ENCODE results near the gene WDR81. TPM values are rescaled to one million over a fixed set of nuclear protein-coding genes. Genes with fewer than 3 reads are reported as not detected.

WDR81 gene
- total and polyA plus RNA-seq, 10 of the 15 experiments (the other 5 are each of a cell fraction or from before 2014, with no cell fraction given) = 0.13 to 22.4 (median 7.3) TPM; not detected in 1

DNA sequence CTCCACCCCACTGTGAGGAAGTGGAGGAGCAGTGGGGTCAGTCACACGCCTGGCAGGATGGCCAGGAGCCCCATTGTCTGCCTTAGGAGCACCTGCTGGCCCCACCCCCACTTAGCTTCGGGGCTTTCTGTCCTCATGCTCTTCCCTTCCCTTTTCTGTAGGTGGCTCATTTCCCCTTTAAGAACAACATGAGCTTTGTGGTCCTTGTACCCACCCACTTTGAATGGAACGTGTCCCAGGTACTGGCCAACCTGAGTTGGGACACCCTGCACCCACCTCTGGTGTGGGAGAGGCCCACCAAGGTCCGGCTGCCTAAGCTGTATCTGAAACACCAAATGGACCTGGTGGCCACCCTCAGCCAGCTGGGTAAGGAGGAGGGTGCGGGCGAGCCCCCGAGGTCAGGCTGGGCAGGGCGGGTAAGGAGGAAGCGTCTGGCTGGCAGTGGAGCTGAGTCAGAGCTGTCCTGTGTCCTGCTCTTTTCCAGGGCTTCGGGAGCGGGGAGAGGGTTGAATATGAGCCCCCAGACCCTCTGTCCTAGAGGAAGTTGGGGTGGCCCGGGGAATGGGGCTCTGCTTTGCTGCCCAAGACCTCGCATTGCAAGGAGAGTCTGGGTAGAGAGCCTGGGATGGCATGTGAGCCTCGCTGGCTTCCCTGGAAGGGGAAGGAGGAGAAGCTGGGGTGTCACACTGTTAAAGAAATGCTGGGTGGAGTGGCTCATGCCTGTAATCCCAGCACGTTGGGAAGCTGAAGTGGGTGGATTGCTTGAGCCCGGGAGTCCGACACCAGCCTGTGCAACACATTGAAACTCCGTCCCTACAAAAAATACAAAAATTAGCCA, 28.1 kb downstream of the WDR81 start (continued):
- TF ChIP-seq, protein P1, sequence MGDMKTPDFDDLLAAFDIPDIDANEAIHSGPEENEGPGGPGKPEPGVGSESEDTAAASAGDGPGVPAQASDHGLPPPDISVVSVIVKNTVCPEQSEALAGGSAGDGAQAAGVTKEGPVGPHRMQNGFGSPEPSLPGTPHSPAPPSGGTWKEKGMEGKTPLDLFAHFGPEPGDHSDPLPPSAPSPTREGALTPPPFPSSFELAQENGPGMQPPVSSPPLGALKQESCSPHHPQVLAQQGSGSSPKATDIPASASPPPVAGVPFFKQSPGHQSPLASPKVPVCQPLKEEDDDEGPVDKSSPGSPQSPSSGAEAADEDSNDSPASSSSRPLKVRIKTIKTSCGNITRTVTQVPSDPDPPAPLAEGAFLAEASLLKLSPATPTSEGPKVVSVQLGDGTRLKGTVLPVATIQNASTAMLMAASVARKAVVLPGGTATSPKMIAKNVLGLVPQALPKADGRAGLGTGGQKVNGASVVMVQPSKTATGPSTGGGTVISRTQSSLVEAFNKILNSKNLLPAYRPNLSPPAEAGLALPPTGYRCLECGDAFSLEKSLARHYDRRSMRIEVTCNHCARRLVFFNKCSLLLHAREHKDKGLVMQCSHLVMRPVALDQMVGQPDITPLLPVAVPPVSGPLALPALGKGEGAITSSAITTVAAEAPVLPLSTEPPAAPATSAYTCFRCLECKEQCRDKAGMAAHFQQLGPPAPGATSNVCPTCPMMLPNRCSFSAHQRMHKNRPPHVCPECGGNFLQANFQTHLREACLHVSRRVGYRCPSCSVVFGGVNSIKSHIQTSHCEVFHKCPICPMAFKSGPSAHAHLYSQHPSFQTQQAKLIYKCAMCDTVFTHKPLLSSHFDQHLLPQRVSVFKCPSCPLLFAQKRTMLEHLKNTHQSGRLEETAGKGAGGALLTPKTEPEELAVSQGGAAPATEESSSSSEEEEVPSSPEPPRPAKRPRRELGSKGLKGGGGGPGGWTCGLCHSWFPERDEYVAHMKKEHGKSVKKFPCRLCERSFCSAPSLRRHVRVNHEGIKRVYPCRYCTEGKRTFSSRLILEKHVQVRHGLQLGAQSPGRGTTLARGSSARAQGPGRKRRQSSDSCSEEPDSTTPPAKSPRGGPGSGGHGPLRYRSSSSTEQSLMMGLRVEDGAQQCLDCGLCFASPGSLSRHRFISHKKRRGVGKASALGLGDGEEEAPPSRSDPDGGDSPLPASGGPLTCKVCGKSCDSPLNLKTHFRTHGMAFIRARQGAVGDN (IDR thresholded peaks at IDR 0.05) = peak; percentile 43; the same call in 1 of the 2 replicates
- peak; percentile 68 for TF ChIP-seq RELB (IDR thresholded peaks at IDR 0.05; ENCODE audit: low read depth)
- TF ChIP-seq GATAD2B (conservative IDR thresholded peaks at IDR 0.05; ENCODE audit: low read depth) = peak; percentile 53; the same call in 1 of the 2 replicates

Measured in GM12878 (cell line).